ENCODE data around the gene SLC31A1.
"Not testable (repeated sequence)": the region's sequence is repeated elsewhere in the genome, so short reads cannot be mapped to it uniquely, and the experiment has no call there.

SLC31A1 gene

GRCh38 chr9:113220467-113221002 is 809 bp upstream of the SLC31A1 start:
- DNase-seq (ENCODE audit: low read depth): no peak

DNA sequence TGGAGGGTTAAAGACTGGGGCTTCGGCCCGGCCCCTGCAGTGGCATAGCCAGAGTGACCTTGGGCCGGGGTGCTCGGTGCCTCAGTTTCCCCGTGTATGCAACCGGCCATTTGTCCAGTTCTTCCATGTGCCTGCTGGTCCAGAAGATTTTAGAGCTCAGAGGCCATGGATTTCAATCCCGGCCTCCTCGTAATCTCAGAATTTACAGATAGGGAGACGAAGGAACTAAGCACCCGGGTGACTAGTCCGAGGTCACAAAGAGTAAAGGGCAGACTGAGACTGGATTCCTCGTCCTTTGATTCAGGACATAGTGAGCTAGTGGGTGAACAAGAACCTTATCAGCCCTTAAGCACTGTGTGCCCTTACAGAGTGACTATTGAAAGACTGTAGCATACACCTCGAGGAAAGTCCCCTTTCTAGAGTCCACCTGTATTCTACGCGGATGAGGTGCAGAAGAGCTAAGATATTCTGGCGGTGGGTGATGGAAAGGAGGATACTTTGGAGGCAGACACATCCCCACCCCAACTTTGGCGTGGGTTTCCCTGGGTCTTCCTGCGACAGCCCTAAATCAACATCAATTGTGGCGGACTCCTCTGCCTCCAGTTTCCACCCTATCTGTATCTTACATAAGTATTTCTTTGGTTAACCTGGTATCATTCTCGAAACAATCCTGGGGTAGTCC is 597 bp downstream of the SLC31A1 start:
- no peak for DNase-seq (ENCODE audit: low read depth)

- no peak for DNase-seq (ENCODE audit: low read depth)
Observed at GRCh38 chr9:113222482-113222841, 1.1 kb downstream of the SLC31A1 start.

- no peak for DNase-seq (ENCODE audit: low read depth)
Observed at GRCh38 chr9:113223963-113224362, 2.6 kb downstream of the SLC31A1 start.

GRCh38 chr9:113227436-113227835 is 6.1 kb downstream of the SLC31A1 start:
- DNase-seq (ENCODE audit: low read depth): no peak

DNA sequence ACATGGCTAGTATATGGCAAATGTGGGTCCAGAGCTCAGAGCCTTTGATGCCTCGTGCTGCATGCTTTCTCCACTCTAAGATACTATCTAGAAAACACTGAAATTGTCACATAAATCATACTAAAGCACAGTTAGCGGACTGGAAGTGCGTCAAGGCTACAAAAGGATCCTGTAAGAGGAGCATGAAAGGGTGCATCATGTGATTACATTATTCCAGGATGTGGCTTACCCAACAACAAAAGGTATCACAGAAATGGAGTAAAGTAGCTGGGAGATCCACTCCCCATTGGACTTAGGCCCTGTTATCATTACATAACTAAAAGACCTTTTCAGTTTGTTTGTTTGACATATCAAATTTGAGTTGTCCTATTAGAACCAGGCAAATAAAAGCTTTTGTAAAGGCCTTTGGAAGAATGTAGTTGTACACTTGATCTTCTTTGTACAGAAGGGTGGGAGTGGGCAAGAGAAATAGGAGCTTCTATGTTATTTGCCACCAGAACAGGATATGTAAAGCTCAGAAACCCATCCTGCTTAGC is 6.9 kb downstream of the SLC31A1 start:
- no peak for DNase-seq (ENCODE audit: low read depth)

DNA sequence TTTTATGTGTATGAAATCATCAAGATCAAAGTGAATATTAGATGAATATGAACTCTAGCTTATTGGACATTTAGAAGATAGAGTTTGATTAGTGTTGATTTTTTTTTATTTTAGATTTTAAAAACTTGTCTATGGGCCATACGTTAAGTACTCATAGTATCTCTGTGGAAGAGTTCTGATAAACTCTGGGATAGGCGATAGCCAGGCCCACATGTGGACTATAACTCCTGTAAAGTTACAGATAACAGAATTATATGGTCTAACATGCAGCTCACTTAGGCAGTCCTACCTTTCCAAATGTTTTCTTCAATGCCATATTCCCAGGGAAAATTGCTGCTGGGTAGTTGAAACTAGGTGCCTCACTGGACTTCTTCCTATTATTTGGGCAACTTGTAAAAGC is 10.4 kb downstream of the SLC31A1 start:
- no peak for DNase-seq (ENCODE audit: low read depth)

DNA sequence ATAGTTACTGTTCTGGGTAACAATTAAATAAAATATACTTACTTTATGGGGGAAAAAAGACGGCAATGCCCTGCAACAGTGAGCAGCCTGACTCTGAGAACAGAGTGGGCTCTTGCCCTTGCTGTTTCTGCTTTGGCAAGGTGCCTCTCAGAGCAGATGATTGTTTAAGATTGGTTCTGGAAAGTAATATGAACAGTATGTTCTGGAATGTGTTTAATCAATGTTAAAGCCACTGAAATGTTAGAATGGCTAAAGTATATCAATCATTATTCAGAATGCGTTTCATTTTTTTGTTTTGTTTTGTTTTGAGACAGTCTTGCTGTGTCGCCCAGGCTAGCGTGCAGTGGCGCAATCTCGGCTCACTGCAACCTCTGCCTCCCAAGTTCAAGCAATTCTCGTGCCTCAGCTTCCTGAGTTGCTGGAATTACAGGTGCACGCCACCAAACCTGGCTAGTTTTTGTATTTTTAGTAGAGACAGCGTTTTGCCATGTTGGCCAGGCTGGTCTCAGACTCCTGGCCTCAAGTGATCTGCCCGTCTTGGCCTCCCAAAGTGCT is 14.4 kb downstream of the SLC31A1 start:
- DNase-seq (ENCODE audit: low read depth): not testable (repeated sequence)

DNA sequence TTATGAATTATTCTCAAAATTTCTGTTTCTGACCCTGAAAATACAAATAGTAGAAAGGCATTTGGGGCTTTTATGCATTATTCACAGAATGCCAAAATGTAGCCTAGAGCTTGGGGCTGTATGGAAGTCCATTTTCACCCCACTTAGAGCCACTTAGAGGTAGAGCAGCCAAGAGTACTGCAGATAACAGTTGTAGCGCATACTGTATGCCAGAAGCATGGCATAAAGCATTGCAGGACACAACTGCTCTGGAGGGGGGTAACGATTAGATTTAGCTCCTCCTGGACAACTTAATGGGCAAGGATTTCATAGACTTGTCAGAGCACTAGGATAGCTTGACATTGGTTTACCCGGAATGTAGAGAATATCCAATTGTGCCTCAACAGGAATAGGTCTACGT is 15.7 kb downstream of the SLC31A1 start:
- DNase-seq (ENCODE audit: low read depth): no peak

DNA sequence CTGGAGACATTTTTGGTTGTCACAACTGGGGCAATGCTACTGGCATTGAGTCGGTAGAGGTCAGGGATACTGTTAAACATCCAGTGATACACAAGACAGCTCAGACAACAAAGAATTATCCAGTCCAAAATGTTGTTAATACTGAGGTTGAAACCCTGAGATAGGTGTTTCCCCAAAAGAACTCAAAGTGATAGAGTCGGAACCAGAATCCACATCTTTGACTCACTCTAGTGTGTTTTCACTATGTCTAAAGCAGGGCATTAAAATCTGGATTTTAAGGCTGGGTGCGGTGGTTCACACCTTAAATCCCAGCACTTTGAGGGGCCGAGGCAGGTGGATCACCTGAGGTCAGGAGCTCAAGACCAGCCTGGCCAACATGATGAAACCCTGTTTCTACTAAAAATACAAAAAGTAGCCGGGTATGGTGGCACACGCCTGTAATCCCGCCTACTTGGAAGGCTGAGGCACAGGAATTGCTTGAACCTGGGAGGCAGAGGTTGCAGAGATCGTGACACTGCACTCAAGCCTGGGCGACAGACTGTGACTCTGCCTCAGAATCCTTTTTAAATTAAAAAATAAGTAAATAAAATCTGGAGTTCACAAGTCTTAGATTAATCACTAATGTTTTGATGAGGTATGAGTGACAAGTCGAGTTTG is 17.0 kb downstream of the SLC31A1 start:
- DNase-seq (ENCODE audit: low read depth): no peak

DNA sequence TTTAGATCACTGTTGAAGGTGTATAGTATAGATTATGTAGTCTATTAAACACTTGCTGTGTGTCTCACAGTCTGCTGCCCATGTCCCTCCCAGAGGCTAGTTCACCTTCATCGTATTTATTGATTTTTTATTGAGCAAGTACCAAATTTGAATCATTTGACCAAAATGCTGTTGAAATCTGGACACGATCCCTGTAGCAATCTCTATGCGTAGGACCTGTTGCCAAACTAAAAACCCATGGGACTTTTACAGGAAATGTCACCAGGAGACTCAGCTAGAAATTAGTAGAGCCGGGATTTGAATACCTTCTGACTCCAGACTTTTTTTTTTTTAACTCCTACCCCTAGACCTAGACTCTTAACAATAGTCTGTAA is 17.5 kb downstream of the SLC31A1 start:
- DNase-seq (ENCODE audit: low read depth): no peak

- no peak for DNase-seq (ENCODE audit: low read depth)
Observed at GRCh38 chr9:113241161-113241560, 19.8 kb downstream of the SLC31A1 start.

DNA sequence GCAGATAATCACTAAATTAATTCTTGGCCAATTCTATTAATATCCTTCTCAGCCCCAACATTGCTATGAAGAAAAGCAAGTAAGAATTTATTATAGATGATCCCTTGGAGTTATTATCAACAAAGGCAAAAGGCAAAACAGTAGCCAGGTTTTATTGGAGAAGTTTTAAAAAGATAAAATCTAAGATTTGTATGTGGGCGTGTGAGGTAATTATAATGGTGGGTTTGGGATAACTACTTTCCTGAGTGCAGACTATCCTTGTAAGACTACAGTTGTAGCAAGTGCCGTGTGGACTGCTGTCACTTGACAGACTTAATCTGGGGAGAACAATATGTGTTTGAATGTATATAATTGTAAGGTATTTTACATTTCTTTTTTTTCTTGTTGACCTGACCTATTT is 23.2 kb downstream of the SLC31A1 start:
- no peak for DNase-seq (ENCODE audit: low read depth)

DNA sequence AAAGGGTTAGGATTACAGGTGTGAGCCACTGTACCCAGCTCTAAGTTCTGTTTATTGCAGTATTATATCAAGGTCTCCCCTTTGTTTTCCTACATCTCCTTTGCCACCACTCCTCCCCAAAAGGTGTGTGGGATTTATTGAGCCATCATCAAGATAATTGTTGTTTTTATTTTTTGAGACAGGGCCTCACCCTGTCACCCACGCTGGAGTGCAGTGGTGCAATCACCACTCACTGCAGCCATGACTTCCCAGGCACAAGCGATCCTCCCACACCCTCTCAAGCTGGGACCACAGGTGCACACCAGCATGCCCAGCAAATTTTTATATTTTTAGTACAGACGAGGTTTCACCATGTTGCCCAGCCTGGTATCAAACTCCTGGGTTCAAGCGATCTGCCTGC is 24.6 kb downstream of the SLC31A1 start:
- DNase-seq (ENCODE audit: low read depth): no peak

GRCh38 chr9:113246928-113247327 is 25.6 kb downstream of the SLC31A1 start:
- DNase-seq (ENCODE audit: low read depth): no peak

DNA sequence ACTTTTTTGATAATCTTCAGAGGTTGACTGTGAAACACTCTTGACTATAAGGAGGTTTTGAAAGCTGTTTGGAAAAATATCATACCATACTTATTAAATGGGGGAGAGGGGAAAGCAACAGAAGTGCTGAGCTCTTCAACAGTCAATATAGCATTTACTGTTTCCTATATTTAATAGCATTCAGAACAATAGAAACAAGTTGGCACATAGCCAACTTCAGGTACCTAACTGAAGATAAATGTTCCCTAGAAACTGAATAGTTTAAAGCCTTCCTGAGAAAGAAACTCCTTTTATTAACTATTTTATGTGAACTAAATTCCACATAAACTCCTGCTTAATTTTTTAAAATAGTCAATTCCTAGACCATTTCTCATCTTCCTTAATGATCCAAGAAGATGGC is 26.3 kb downstream of the SLC31A1 start:
- DNase-seq (ENCODE audit: low read depth): no peak

GRCh38 chr9:113249661-113250060 is 28.3 kb downstream of the SLC31A1 start:
- DNase-seq (ENCODE audit: low read depth): not testable (repeated sequence)

- no peak for DNase-seq (ENCODE audit: low read depth)
Observed at GRCh38 chr9:113250807-113251206, 29.5 kb downstream of the SLC31A1 start.

DNA sequence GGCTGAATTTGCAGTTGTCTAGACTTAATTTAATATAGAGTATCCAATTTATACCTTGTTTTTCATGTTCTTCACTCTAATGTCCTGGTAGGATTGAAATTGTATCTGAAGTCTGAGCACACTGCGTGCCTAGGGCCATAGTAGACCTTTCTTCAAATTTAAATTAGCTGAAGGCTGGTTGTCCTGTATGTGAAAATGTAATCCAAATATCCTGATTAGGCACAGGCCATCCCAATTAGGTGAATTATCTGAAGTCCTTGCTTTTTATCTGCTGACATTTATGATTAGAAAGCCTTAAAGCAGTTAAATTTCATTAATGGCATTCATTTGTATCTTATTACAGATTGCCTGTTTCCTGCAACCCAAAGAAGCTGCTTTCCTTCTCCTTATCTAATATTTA is 33.6 kb downstream of the SLC31A1 start:
- DNase-seq (ENCODE audit: low read depth): no peak

GRCh38 chr9:113255438-113255837 is 34.1 kb downstream of the SLC31A1 start:
- no peak for DNase-seq (ENCODE audit: low read depth)

DNA sequence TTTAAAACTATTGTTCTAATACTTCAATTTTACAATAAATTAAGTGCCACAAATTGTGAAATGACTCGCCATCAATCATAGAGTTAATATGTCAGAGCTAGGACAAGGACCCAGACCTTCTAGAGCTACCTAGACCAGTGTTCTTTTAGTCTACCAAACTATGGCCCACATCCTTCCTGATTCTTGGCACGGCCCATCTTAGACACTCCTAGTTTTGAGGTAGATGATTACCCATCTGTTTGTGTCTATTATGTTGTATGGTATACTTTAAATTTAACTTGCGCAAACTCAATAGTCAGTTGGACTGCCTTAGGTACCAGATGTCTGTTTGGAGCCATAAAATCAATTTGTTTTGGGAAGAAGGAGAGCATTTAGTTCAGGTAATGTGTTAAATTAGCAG is 36.5 kb downstream of the SLC31A1 start:
- no peak for DNase-seq (ENCODE audit: low read depth)

- DNase-seq (ENCODE audit: low read depth): no peak
Observed at GRCh38 chr9:113258282-113258681, 36.9 kb downstream of the SLC31A1 start.
